Memory B cell (primary cell): ENCODE data around the gene PMEPA1.

ENCODE experiments used
- ATAC-seq: fragments of 150-1000 bp; cut with Tn5 transposase; 2 replicates; pipeline ENCODE4 v1.10.0; 2021; ENCODE audit warnings: low read depth, mild to moderate bottlenecking, moderate library complexity
- DNase-seq, 2 donors: peaks; one replicate each; pipeline ENCODE4 v3.0.0; 2022; ENCODE audit warnings: low spot score in 2 of 2
- H3K27ac Mint-ChIP-seq: one replicate; pipeline ENCODE4 v1.8.0; 2022; ENCODE audit warnings: mild to moderate bottlenecking, moderate library complexity, mixed read lengths
- H3K27me3 Mint-ChIP-seq: one replicate; pipeline ENCODE4 v1.8.0; 2022; ENCODE audit warnings: mixed read lengths
- H3K36me3 Mint-ChIP-seq: one replicate; pipeline ENCODE4 v1.8.0; 2022; ENCODE audit warnings: mild to moderate bottlenecking, mixed read lengths
- H3K4me1 Mint-ChIP-seq: one replicate; pipeline ENCODE4 v1.8.0; 2022; ENCODE audit warnings: mixed read lengths
- H3K4me3 Mint-ChIP-seq: one replicate; pipeline ENCODE4 v1.8.0; 2022; ENCODE audit warnings: mild to moderate bottlenecking, moderate library complexity, mixed read lengths
- H3K9me3 Mint-ChIP-seq: one replicate; pipeline ENCODE4 v1.8.0; 2022; ENCODE audit warnings: mixed read lengths

The PMEPA1 gene

GRCh38 chr20:57617079-57617795 lies 92.6 kb downstream of the PMEPA1 start:
- ATAC-seq (no peak), DNase-seq (no peak)
- Mint-ChIP-seq H3K27me3 (no peaks in the 10 kb centered on the region), H3K27ac (peak overlapping the region; percentile 98), H3K36me3 (peaks cover 13% of the 10 kb centered on the region), H3K4me1 (peaks cover 29% of the 10 kb centered on the region), H3K4me3 (peak overlapping the region; percentile 88), H3K9me3 (no peaks in the 10 kb centered on the region)

DNA sequence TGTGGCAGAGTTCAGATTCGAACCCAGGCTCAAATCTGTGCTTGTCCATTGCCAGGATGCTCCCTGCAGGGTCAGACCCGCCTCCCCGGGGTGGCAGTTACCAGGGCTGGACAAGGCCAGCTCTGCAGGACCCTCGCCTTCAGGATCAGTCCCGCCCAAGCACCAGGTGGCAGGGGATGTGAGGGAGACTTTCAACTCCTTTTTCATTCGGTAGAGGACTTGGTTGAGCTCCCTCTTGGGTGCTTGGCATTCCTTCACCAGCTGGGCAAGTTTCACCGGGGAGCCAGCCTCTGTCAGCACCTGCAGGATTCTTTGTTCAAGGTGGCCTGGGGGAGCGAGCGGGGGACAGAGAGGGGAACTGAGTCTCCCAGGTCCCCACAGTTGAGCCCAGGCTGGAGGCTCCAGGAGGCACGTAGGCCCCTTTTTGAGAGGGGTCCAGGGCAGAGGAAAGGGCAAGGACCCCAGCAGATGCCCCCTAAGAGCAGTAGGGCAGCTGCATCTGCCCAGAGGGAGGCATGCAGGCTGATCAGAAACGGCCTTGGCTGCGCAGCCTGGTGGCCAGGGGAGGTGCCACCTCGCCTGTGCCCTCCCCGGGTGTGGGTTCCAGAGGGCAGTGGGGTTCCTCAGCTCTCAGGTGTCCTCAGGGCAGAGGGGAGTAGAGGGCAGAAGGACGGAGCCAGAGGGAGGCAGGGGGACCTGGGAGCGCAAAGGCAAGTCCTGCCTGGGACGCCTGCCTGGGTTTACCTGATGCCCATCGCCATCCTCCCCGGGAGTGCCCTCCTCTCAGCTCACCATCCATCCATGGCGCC lies 93.5 kb downstream of the PMEPA1 start:
- H3K36me3 Mint-ChIP-seq, result peaks cover 13% of the 10 kb centered on the region
- ATAC-seq, result no peak
- no peak for DNase-seq
- no peaks in the 10 kb centered on the region for H3K27me3 Mint-ChIP-seq
- peak overlapping the region; percentile 17 for H3K27ac Mint-ChIP-seq
- no peak overlapping the region for H3K4me3 Mint-ChIP-seq
- peaks cover 28% of the 10 kb centered on the region for H3K4me1 Mint-ChIP-seq
- no peaks in the 10 kb centered on the region for H3K9me3 Mint-ChIP-seq

DNA sequence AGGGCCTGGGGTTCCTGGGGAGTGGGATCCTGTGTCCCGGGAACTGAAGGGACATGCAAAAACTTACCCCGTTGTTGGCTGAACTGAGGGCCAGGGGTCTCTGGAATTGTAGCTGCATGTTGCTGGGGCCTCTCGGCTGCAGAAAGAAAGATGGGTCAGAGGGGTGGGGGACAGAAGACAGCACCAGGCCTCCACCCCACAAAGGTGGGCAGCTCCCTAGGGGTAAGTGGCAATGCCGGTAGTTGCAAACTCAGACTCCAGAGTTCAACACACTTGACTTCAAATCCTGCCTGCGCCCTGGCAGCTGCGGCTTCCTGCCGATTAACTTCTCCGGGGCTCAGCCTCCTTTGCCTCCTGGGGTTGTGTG lies 94.4 kb downstream of the PMEPA1 start:
- ATAC-seq (no peak), DNase-seq (no peak)
- H3K36me3 Mint-ChIP-seq, result peaks cover 19% of the 10 kb centered on the region
- H3K27me3 Mint-ChIP-seq, result no peaks in the 10 kb centered on the region
- peaks cover 26% of the 10 kb centered on the region for H3K4me1 Mint-ChIP-seq
- no peak overlapping the region for H3K27ac Mint-ChIP-seq
- no peak overlapping the region for H3K4me3 Mint-ChIP-seq
- no peaks in the 10 kb centered on the region for H3K9me3 Mint-ChIP-seq

GRCh38 chr20:57614490-57615444 lies 95.0 kb downstream of the PMEPA1 start:
- Mint-ChIP-seq H3K4me3 (no peak overlapping the region), H3K4me1 (peaks cover 27% of the 10 kb centered on the region), H3K27me3 (no peaks in the 10 kb centered on the region), H3K9me3 (no peaks in the 10 kb centered on the region), H3K27ac (no peak overlapping the region), H3K36me3 (peaks cover 21% of the 10 kb centered on the region)
- ATAC-seq, result no peak
- no peak for DNase-seq

- DNase-seq, result no peak
- H3K4me1 Mint-ChIP-seq, result peaks cover 32% of the 10 kb centered on the region
These were observed 96.3 kb downstream of the PMEPA1 start for GRCh38 chr20:57613481-57613921.

GRCh38 chr20:57612916-57613315 lies 96.9 kb downstream of the PMEPA1 start:
- peaks cover 26% of the 10 kb centered on the region for H3K4me1 Mint-ChIP-seq
- H3K9me3 Mint-ChIP-seq, result no peaks in the 10 kb centered on the region
- DNase-seq (no peak), ATAC-seq (no peak)
- no peak overlapping the region for H3K27ac Mint-ChIP-seq
- peaks cover 27% of the 10 kb centered on the region for H3K36me3 Mint-ChIP-seq
- H3K4me3 Mint-ChIP-seq, result no peak overlapping the region
- no peaks in the 10 kb centered on the region for H3K27me3 Mint-ChIP-seq

More at GRCh38 chr20:57613481-57613921, 96.3 kb downstream of the PMEPA1 start:
- Mint-ChIP-seq H3K27ac (no peak overlapping the region), H3K27me3 (no peaks in the 10 kb centered on the region), H3K4me3 (no peak overlapping the region), H3K9me3 (no peaks in the 10 kb centered on the region), H3K36me3 (peaks cover 27% of the 10 kb centered on the region)
- ATAC-seq, result no peak

DNA sequence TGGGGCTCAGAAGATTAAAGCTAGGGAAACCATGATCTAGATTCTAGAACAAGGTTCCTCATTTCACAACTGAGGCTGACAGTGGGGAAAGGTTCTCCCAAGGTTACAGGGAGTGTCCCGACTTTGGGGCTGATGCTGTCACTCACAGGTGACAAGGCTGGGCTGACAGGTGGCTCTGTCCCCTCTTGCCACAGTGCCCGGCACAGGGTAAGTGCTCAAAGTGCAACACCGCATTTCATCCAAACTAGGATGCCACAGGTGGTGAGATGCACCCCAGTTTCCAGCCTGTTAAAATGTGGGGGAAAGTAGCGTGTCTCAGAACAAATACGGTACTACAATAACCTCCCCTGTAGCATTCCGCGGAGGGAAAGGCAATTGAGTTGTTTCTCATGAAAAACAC lies 97.4 kb downstream of the PMEPA1 start:
- Mint-ChIP-seq H3K4me3 (no peak overlapping the region), H3K27ac (no peak overlapping the region), H3K27me3 (no peaks in the 10 kb centered on the region), H3K9me3 (no peaks in the 10 kb centered on the region), H3K36me3 (peaks cover 27% of the 10 kb centered on the region), H3K4me1 (peaks cover 23% of the 10 kb centered on the region)
- ATAC-seq (no peak), DNase-seq (no peak)

- no peaks in the 10 kb centered on the region for H3K9me3 Mint-ChIP-seq
- no peak for DNase-seq
- H3K27me3 Mint-ChIP-seq, result no peaks in the 10 kb centered on the region
- H3K4me3 Mint-ChIP-seq, result no peak overlapping the region
- no peak overlapping the region for H3K27ac Mint-ChIP-seq
- peaks cover 26% of the 10 kb centered on the region for H3K36me3 Mint-ChIP-seq
- ATAC-seq, result no peak
- peaks cover 17% of the 10 kb centered on the region for H3K4me1 Mint-ChIP-seq
These were observed 98.1 kb downstream of the PMEPA1 start for GRCh38 chr20:57611586-57612311.

DNA sequence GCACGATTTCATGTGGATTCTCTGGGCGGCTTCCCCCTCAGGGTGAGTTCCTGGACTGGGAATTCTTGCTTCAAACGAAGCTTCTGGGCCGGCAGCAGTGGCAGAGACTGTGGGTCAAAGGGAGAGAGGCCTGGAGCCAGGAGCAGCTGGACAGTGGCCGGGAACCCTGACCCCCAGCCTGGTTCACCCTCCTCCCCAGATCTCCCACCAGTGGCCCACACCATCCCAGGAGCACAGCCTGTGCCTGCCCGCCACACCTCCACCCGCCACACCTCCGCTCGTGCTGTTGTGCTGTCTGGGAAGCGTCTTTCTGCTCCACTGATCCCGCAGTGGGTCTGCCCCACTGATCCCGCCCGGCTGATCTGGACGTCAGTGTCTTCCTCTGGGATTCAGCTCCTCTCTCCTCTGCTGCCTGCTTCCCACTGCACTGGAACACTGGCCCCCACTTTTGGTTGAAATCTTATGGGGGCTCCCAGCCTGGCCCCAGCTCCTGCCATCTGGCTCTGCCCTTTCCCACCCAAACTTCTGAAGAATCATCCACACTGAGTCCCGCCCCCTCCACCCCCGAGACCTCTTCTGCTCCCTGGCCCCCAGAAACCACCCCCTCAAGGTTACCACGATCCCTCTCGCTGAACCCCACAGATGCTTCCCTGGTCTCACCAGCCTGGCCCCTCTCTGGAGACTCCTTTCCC lies 99.4 kb downstream of the PMEPA1 start:
- peaks cover 31% of the 10 kb centered on the region for H3K36me3 Mint-ChIP-seq
- no peak overlapping the region for H3K27ac Mint-ChIP-seq
- H3K4me1 Mint-ChIP-seq, result peaks cover 22% of the 10 kb centered on the region
- H3K4me3 Mint-ChIP-seq, result peak overlapping the region; percentile 27
- DNase-seq (no peak), ATAC-seq (no peak)
- no peaks in the 10 kb centered on the region for H3K9me3 Mint-ChIP-seq
- no peaks in the 10 kb centered on the region for H3K27me3 Mint-ChIP-seq

- ATAC-seq (no peak), DNase-seq (no peak)
- Mint-ChIP-seq H3K4me3 (peak overlapping the region; percentile 41), H3K9me3 (no peaks in the 10 kb centered on the region), H3K27me3 (no peaks in the 10 kb centered on the region), H3K4me1 (peaks cover 26% of the 10 kb centered on the region), H3K36me3 (peaks cover 32% of the 10 kb centered on the region), H3K27ac (peak overlapping the region; percentile 67)
These were observed 100.0 kb downstream of the PMEPA1 start for GRCh38 chr20:57609842-57610167.

DNA sequence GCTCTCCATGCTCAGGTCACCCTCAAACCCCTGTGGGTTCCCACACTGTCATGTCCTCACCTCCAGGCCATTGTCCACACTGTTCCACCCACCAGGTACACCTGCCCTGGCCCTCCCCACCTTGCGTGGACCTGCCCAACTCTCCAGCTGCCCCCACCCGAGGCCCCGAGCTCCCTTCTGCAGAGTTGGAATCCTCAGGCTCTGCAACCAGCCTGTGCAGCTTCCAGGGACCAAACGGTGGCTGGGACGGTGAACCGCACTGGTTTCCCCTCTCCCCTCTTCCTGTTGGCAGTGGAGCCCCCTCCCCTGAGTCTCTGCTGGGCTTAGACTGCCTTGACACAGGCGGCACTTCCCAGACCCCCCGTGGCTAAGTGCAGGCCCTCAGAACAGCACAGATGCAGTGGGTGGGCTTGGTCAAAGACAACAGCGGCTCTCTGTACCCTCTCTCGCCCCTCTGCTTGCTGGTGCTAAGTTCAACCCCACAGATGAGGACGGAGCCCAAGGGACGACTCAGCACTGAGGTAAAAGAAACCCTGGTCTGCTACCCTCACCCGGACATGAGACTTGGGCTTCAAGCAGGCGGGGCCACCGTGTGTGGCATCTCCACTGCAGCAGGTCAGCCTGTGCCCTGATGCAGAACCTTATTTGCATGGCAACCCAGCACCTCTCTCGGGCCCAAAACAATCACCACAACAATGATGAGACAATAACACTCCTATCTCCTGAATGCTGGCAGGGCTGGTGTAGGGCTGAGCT lies 100.6 kb downstream of the PMEPA1 start:
- H3K4me3 Mint-ChIP-seq, result peak overlapping the region; percentile 41
- ATAC-seq (peak; percentile 74), DNase-seq (no peak)
- peaks cover 26% of the 10 kb centered on the region for H3K4me1 Mint-ChIP-seq
- no peaks in the 10 kb centered on the region for H3K9me3 Mint-ChIP-seq
- no peaks in the 10 kb centered on the region for H3K27me3 Mint-ChIP-seq
- H3K36me3 Mint-ChIP-seq, result peaks cover 27% of the 10 kb centered on the region
- peak overlapping the region; percentile 67 for H3K27ac Mint-ChIP-seq

- peaks cover 26% of the 10 kb centered on the region for H3K4me1 Mint-ChIP-seq
- no peaks in the 10 kb centered on the region for H3K27me3 Mint-ChIP-seq
- no peaks in the 10 kb centered on the region for H3K9me3 Mint-ChIP-seq
- H3K36me3 Mint-ChIP-seq, result peaks cover 26% of the 10 kb centered on the region
- no peak overlapping the region for H3K4me3 Mint-ChIP-seq
- ATAC-seq (no peak), DNase-seq (no peak)
- H3K27ac Mint-ChIP-seq, result no peak overlapping the region
These were observed 101.3 kb downstream of the PMEPA1 start for GRCh38 chr20:57608516-57608915.
